DMS114 treated with DMSO at 0.1 percent for 48 hours (cell line): ENCODE measurements around the gene GSX1.
"Not testable (repeated sequence)": the region's sequence is repeated elsewhere in the genome, so short reads cannot be mapped to it uniquely, and the experiment has no call there.

Experiments
- DNase-seq: peaks from one replicate; lab custom pipeline; 2025; ENCODE audit not compliant: unreplicated experiment; lab: John Stamatoyannopoulos, UW

GSX1 gene

DNA sequence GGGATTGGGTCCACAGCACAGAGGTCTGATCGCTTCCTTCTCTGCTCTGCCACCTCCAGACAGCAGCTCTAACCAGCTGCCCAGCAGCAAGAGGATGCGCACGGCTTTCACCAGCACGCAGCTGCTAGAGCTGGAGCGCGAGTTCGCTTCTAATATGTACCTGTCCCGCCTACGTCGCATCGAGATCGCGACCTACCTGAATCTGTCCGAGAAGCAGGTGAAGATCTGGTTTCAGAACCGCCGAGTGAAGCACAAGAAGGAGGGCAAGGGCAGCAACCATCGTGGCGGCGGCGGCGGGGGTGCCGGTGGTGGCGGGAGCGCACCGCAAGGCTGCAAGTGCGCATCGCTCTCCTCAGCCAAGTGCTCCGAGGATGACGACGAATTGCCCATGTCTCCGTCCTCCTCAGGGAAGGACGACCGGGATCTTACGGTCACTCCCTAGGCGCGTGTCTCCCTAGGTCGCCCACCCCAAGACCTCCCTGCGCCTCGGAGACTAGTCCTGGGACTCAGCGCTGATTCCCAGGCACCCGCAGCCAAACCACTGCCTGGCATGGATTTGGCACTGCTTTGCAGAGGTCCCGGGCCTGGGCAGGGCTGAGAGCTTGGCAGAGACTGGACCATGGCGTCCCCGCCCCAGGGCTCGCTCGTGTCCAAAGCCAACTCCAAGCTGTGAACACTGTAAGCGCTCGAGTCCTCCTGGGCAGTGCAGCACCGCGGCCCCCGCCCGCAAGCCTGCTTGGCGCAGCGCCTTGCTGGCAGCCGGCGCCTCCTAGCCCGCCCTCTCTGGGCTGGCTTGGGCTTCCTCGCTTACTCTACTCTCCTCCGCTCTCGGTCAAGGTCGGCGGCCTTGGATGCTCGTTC, 1.5 kb downstream of the GSX1 start:
- DNase-seq, result no peak

DNA sequence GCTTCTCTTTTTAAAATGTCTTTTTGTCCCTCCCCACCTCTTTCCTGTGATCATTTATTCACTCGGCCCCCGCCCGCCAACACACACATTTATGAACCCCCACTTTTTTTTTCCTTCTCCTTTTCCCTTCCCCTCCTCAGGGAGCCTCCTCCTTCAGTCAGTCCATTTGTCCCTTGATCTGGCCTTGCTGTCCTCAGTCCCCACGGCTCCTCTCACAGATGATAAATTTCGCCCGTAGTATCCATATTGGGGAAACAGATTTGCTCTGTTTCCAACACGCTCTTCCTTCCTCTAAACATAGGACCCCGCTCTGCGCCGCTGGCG, 2.0 kb downstream of the GSX1 start:
- no peak for DNase-seq

DNA sequence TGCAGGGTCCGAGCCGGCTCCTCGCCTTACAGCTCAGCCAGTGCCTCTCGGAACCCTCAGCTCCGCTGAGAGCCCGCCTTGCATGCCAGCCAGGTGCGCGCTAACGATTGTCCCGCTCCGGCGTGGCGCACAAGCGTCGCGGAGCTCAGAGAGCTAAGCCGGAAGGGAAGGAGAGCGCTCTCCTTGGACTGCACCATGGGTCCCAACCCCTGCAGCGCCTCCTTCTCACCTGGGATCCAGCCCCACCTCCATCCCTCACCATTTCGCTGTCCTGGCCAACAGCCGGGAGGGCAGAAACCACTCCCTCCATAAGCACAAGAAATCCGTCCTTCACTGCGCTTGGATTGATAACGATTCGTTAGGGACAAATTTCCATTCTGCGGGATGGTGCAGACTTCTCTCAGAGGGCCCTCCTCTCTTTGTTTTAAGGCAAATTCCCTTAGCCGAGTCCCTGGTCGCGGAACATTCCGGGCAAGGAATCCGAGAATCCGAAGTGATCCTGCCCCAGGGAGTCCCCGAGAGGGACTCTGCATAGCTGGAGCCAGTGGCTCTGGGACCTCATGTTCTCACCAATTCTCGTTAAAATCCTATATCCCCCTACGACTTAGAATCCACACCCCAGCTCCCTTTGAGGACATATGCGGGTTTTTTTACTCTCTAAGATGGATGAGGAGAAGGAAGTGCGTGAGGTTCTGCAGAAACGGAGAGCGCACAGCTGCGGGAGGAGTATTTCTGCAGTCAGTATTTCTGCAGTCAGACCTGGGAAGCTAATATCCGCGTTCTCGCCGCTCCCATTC, 2.8 kb downstream of the GSX1 start:
- DNase-seq, result no peak

DNA sequence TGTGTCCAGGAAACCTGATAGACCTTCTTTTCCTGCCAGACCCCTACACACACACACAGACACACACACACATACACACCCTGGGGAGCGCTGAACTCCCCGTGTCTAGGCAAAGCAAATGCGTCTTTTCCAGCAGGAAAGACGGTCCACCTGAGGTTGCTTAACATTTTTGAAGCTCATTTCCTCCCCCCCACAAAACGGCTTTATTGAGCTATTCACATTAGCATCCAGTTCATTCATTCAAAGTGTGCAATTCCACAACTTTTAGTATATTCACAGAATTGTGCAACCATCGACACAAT, 3.4 kb downstream of the GSX1 start:
- no peak for DNase-seq

DNA sequence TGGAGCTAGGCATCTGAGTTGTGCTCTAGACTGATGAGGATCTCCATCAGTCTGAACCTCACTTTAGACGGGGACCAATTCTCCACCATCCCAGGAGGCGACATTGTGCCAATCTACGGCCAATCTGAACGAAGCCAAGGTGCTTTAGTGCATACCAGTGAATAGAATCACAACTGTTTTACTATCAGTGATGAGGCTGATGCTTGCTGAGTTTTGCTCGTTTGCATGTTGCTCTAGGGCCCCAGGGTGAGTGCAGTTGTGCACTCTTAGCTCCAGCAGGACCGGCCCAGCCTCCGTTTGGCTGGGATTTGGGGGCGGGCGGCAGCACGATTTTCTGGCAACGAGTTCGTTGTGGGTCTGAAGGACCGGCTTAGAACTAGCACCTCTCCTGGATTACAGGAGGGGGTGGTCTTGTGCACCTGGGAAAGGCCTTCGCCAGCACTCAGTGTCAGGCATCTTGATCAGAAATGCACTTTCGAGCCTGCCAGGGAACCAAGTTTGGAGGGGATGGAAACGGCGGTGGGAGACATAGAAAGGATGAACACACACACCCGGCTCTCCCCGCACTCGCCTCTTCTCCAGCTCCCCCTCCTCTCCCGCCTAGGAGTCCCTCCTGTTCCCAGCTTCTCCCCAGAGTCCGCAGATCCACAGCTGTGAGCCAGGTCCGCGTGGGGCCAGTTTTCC, 4.4 kb downstream of the GSX1 start:
- no peak for DNase-seq

DNA sequence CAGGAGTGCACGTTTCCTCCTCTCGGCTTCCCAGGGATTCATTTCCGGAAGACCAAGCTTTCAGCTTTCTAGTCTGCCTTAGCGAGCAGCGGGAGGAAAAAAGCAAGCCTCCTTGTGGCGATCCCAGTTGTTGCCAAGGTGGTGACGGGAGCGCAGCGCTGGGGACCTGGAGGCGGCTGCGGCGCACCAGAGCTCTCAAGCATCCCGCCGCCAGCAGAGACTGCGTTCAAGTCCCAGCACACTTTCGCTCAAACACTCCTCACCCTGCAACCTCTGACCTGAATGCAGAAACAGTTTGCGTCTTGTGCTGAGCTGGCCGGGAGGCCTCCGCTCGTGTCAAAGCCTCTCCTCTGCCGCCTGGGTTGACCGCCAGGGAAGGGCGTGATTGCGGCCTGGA, 4.9 kb downstream of the GSX1 start:
- DNase-seq, result no peak

DNA sequence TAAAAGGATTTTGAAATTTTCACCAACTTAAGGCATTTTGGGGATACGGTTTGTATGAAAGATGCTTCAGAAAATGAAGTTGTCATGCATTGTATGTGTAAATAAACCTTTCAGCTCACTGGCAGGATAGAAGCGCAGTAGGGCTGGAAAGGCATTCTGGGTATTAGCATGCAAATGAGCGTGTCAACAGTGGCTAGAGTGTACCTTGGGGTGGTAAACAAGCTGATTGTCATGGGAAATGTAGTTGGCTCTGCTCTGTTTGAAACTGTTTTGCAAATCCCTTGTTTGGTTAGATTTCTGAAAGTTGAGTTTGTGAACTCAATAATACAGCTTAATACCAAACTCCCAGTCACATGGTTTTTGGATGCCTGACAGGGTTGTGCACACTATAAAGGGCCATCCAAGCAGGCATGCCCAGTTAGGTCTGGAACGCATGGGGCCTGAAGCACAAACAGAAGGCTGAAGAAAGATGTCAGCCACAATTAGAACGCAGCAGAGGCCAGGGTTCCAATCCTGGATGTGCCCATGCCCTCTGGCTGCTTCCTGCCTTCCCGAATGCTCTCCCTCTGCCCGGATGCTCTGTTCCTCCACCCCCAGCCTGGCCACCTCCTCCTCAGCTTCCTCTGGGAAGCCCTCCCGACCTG, 14.6 kb downstream of the GSX1 start:
- DNase-seq, result no peak

DNA sequence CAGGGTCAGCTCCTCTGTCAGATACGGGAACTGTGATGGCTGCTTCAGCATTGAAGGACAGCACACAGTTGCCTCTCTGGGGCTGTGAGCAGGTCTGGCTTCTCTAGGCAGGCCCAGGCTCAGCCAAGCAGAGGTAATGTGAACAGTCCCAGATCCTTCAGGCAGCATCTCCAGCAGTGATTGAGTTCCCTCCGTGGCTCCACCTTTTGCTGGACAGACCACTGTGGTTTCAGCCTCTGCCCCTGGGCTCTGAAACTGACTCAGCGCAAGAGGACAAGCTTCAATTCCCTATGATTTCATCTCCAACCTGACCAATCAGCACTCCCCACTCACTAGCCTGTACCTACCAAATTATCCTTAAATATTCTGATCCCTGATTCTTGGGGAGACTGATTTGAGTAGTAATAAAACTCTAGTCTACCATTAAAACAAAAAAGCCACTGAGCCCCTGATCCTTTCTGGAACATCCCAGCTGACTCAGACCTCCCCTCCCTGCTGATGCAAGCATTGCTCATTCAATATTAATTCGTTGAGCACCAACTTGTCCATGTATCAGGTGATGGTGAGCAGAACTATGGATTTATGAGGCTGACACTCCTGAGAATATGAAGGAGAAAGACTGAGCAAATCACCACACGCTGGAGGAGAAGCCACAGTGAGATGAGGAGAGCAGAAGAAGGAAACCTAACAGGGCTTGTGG, 16.7 kb downstream of the GSX1 start:
- no peak for DNase-seq

DNA sequence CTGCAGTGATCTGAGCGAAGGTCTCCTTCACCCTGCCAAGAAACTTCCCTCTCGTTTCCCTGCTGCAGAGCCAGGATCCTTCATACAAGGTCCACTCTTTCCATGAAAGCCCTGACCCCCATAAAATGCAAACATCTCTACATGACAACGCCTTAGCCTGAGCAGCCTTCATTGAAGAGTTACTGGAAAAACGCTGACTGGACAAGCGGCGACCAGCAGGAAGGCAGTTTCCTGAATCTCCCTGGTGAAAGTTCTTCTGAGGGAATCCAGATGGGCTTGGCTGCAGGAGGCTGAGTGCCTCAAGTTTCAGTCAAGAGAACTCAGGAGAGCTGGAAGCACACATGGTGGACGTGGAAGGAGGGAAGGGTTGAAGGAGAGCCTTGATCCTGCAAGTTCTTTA, 17.7 kb downstream of the GSX1 start:
- no peak for DNase-seq

DNA sequence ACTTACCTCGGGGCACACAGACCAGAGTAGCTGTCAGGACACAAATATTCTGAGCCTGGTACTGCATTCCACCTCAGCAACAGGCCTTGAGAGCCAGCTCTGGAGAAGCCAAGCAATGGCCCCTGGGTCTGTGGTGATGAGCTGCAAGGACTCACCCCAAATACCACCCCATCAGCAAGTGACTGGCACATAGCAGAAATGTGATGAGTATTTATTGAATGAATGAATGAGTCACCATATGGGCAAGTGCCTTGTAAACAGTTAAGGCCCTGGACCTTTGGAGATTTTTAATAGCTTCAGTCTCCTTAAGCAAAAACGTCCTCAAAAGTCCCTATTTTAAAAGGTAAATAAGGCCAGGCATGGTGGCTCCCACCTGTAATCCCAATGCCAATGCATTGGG, 18.2 kb downstream of the GSX1 start:
- no peak for DNase-seq

DNA sequence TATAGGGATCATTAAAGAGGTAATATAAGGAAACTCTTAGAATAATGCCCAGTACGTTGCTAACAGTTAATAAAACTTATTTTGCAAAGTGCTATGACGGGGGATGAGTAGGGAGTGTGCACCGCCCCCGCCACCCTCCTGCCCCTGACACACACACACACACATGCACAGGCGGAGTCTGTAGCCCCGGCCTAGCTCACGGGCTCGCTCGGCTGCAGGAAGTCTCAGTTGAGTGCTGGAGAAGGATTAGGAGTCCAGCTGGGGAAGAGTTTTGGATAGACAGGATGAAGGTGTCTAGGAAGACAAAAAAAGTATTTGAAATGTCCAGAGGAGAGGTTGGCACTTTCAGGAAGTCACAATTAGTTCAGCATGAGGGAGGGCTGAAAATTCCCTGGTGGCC, 21.5 kb downstream of the GSX1 start:
- no peak for DNase-seq

DNA sequence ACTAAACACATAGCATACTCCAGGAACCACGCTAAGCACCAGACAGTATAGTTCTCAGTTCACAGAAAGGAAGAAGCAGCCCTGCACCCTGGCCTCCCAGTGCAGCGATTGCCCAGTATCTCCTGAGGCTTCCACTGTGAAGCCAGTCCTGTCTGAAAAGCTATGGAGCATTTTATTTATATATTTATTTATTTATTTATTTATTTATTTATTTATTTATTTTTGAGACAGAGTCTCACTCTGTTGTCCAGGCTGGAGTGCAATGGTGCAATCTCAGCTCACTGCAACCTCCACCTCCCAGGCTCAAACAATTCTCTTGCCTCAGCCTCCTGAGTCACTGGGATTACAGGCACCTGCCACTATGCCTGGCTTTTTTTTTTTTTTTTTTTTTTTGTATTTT, 25.5 kb downstream of the GSX1 start:
- not testable (repeated sequence) for DNase-seq

DNA sequence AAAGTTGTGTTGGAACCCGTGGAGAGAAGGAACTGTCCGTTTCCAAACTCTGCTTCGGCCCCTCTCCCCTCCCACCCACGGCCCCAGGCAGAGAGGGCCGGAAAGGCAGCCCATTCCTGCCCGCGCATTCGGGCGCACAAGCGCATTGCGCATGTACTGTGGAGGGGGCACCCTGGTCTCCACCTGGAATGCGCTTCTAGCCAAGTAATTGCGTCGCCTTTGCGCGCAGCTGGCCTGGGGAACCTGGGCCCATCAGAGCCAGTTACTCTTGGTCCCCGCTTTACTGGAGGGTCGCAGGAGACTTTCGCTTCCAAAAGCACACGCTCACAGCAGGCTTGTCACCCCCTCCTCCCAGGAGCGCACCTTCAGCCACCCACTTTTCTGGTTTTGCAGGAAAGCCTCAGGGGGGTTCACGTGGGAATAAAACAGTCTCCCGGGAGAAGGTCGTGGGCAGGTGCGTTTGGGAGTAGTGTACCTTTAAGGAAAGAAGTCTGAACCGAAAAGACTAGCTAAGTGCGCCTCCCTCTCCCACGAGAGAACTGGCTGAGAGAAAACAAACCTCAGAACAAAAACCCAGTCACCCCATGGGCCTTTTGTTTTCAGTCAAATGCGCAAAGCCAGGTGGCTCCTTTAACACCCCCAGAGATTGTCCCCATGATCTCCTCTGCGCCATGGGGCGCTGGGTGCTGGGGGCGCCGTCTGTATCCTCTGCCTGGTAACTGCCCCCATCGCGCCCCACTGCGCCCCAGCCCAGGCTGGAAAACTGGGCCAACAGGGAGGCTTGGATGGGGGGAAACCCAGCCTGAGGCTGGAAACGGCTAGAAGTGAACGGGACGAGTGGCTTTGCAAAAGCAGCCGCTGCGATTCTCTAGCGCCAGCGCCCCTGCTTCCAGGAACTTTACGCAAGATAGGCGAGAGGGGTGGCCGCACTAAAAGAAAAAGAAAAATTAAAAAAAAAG, 28.5 kb downstream of the GSX1 start:
- DNase-seq, result no peak

DNA sequence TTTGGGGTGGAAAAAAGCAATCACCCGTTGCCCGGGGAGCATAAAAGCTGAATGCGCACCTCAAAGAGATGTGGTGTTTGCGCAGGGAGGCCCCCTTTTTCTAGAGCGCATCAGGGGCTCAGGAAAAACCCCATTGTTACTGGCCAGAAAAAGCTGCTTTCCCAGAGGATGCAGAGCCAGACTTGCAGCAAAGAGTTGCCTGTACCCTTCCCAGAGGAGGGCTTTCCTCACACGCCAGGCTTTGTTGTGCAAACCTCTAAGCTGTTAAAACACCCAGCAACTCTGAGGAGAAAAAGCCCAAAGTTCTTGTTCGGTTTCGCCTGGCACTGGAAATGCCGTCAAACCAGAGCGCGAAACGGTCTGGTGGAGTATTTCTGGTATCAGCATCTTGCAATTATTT, 29.3 kb downstream of the GSX1 start:
- no peak for DNase-seq

DNA sequence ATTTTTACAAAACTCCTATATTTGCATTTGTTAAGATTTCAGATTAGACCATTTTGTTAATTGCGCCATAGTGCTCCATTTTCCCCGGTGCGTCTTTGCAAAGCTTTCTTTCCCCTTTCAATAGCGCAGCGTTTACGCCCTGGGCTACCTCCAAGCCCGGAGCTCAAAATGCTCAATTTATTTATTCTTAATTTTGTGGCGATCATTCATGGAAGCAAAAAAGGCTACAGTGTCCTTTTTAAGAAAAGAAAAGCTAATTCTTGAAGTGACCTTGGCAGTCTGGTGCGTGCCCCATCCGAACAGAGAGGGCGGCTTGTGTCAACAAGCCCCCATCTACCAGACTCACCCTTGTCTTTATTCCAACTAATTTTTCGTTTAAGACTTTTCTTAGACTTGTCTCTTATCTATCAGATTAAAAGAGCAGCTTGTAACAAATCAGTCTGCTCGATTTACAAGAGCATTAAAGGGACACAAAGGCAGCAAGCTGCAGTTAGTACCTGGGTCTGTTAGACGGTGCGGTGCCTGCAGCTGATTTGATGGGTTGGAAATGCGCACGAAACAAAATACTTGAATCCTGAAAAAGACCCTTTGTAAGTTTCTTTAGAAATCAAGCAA, 30.1 kb downstream of the GSX1 start:
- no peak for DNase-seq

DNA sequence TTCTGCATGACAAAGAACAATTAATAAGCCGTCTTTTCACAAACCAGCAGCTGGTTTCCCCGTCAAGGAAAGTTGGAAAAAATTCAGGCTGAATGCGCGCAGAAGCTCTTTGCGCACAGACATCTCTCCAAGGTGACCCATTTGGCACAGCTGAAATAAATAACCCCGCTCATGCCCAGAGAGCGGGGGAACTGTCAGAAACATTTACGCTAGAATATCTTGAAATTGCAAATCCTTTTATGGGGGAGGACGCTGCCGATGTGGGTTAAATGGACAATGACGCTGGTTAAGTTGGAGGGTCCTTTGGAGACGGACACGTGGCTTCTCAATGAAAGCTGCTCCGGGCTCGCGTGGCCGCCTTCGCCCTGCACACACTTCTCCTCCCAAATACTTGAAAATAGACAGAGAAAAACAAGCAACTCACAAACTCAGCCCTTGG, 30.6 kb downstream of the GSX1 start:
- DNase-seq, result no peak

DNA sequence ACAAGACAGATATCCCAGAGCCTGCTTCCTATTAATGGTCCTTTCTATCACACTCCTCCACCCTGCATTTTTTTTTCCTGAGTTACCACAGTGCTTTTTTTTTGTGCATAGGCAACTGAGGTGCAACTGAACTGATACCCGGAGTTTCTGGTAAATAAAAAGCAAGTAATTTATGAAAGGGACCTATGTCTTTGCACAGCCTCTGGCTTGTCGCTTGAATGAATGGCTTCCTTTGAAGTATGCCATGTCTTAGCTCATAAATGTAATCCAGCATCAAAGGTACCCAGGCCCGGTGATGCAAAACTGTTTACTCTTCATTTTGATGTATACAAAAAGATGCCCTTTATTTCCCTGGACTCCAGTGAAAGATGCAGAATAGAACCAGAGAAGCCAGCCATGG, 31.8 kb downstream of the GSX1 start:
- no peak for DNase-seq

DNA sequence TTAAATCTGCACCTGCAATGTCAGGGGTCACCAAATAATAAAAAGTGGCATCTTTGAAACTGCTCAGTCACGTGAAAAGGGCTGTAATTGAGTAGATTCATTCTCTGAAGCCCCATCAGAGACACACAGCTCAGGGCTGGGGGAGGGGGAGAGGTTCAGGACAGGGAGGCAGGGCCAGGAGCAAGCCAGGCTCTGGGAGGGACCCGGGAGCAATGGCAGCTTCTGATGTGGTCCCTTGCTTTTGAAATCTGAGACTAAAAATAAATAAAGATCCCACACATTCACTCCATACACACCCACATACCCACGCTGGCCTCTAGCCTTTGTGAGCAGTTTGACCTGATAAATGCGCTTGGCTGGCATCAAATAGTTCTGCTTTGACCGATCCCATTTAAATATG, 32.8 kb downstream of the GSX1 start:
- DNase-seq, result no peak
